Thymus (tissue), 11 donors: ENCODE data around the gene RPS6KB2. TPM values are rescaled to one million over a fixed set of nuclear protein-coding genes. Genes with fewer than 3 reads are reported as not detected.

Source experiments
- DNase-seq, 9 donors: peaks; one replicate each; pipeline ENCODE4 v3.0.0-alpha.2; 2013; ENCODE audit warnings: low spot score in 9 of 9, low read depth in 6 of 9, missing footprints in 1 of 9
- H3K27ac ChIP-seq, 2 donors: one replicate each; pipeline ENCODE4 v1.5.1; 2013; ENCODE audit warnings: control low read depth in 1 of 2, low read depth in 1 of 2, low read length in 1 of 2, mild to moderate bottlenecking in 1 of 2, moderate library complexity in 1 of 2
- H3K27me3 ChIP-seq, 2 donors: one replicate each; pipeline ENCODE4 v1.5.1; 2013; ENCODE audit warnings: low read length in 1 of 2; ENCODE audit not compliant: control insufficient read depth in 2 of 2, insufficient read depth in 1 of 2
- H3K36me3 ChIP-seq, 2 donors: one replicate each; pipeline ENCODE4 v1.5.1; 2013; ENCODE audit warnings: low read length in 1 of 2, mild to moderate bottlenecking in 1 of 2, moderate library complexity in 1 of 2; ENCODE audit not compliant: control insufficient read depth in 2 of 2, insufficient read depth in 2 of 2
- H3K4me1 ChIP-seq, 2 donors: one replicate each; pipeline ENCODE4 v1.5.1; 2013; ENCODE audit warnings: low read length in 2 of 2; ENCODE audit not compliant: control insufficient read depth in 2 of 2, insufficient read depth in 2 of 2
- H3K4me3 ChIP-seq, 2 donors: one replicate each; pipeline ENCODE4 v1.5.1; 2013; ENCODE audit warnings: low read length in 2 of 2, control low read depth in 1 of 2, mild to moderate bottlenecking in 1 of 2
- H3K9me3 ChIP-seq, 2 donors: one replicate each; pipeline ENCODE4 v1.5.1; 2013; ENCODE audit warnings: low read length in 1 of 2, mild to moderate bottlenecking in 1 of 2; ENCODE audit not compliant: control insufficient read depth in 2 of 2, insufficient read depth in 1 of 2
- WGBS: extraction: QIAGEN DNeasy Blood & Tissue Kit; methylation state at CpG from one replicate; pipeline ENCODE4 v1.1.7; 2013; 5-methylcytosine and 5-hydroxymethylcytosine counted together
- polyA plus RNA-seq: library from polyadenylated mRNA; stranded (reverse); fragments of 200-250 nt; gene quantifications from one replicate; pipeline ENCODE4 v1.2.3, GENCODE V29; 2013
- total RNA-seq: library from RNA; stranded (reverse); fragments of 120-200 nt; gene quantifications from one replicate; pipeline ENCODE4 v1.2.4, GENCODE V29; 2013
- donor health status: healthy.

Gene RPS6KB2
- total and polyA plus RNA-seq, 2 donors, result 50.1 to 76.8 TPM

DNA sequence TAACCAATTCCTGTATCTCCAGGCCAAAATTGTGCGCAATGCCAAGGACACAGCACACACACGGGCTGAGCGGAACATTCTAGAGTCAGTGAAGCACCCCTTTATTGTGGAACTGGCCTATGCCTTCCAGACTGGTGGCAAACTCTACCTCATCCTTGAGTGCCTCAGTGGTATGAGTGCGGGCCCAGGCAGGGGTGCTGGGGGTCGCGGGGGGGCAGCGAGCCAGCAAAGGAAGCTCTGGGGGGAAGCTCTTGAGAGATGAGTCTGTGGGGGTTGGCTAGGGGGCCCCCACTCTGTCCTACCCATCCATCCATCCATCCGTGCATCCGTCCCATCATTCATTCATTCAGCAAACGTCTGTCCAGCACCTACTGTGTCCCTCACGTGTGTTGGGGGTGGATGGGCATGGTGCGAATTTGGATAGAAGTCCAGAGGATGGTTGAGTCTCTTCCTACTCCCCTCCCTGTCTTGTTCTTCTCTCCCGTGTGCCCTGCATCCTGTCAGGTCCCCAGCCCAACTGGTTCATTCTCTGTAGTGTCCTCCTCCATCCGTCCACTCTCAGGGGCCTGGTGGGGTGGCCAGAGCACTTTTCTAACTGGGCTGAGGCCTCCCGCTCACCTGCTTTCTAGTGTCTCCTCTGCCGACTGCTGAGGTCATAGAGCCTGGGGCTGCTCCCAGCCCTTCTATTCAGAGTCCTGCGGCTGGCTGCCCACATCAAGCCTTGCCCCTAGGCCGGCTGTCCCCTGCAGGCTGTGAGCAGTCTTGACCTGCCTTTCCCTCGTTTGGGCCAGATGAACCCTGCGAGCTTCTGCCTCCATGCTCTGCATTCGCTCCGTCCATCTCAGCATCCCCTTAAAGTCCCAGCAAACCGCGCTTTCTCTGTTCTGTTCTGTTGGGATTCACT lies 3.3 kb downstream of the RPS6KB2 start:
- H3K4me1 ChIP-seq, result peaks cover 34 to 73% of the 10 kb centered on the region in 2 donors
- H3K27ac ChIP-seq, result no peak overlapping the region

DNA sequence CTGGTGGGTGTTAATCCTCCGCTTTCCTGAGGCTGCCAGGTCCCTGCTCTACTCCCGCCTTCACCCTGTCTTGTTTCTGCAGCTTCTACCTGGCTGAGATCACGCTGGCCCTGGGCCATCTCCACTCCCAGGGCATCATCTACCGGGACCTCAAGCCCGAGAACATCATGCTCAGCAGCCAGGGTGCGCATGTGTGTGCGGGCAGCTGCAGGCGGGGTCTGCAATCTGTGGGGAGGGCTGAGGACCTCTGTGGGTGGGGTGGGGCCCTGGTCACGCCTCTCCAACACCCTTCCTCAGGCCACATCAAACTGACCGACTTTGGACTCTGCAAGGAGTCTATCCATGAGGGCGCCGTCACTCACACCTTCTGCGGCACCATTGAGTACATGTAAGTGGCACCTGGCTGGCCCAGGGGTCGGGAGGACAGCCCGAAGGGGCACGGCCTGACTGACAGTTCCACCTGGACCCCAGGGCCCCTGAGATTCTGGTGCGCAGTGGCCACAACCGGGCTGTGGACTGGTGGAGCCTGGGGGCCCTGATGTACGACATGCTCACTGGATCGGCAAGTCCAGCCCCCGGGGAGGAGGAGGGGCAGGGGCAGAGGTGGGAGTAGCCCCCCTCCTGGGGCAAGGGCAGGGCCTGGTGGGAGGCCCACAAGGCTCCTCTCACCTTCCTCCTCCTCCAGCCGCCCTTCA lies 4.5 kb downstream of the RPS6KB2 start:
- no peak overlapping the region for H3K4me3 ChIP-seq
- H3K4me1 ChIP-seq, result peaks cover 35 to 73% of the 10 kb centered on the region in 2 donors
- H3K9me3 ChIP-seq, result peaks cover 0 to 4% of the 10 kb centered on the region in 2 donors
- H3K27ac ChIP-seq, result peak overlapping the region; percentile 25 to 30
- peaks cover 60 to 67% of the 10 kb centered on the region in 2 donors for H3K36me3 ChIP-seq
- no peak for DNase-seq
- no peaks in the 10 kb centered on the region for H3K27me3 ChIP-seq
- 94% methylated on average over 22 of the region's 22 CpGs for WGBS

More for the DNA sequence above, 3.3 kb downstream of the RPS6KB2 start:
- H3K36me3 ChIP-seq, result peaks cover 60 to 66% of the 10 kb centered on the region in 2 donors
- H3K9me3 ChIP-seq, result peaks cover 0 to 10% of the 10 kb centered on the region in 2 donors
- 97% methylated on average over 24 of the region's 24 CpGs for WGBS
- no peak for DNase-seq
- H3K27me3 ChIP-seq, result no peaks in the 10 kb centered on the region
- no peak overlapping the region for H3K4me3 ChIP-seq

DNA sequence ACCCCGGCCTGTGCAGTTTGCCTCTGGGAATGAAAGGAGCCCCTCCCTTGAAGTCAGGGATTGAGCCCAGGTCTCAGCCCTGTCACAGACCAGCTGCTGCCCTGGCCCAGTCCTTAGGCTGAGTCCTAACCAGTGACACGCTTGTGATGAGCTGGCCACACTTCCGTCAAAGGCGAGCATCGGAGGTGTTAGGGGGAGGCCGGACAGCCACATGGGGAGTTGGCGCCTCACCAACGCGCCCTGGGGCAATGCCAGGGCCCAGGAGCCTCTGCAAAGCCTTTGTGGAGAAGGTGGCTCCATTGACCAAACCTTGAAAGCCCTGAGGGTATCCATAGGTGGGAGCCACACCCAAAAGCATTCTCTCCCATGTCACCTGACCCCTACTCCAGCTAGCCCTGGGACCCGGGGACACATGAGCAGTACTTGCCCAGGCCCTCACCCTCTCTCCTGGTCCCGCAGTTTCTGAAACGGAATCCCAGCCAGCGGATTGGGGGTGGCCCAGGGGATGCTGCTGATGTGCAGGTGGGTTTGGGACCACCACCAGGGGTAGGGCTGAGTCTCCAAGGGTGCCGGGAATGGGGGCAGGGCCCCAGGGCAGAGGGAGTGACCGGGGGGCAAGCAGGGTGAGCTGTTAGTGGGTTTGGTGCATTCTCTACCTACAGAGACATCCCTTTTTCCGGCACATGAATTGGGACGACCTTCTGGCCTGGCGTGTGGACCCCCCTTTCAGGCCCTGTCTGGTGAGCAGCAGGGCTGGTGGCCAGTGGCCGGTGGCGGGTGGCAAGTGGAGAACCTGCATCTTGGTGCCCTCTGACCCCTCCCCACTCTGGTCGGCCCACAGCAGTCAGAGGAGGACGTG lies 5.5 kb downstream of the RPS6KB2 start:
- H3K4me1 ChIP-seq, result peaks cover 44 to 80% of the 10 kb centered on the region in 2 donors
- no peaks in the 10 kb centered on the region for H3K27me3 ChIP-seq
- 95% methylated on average over 22 of the region's 22 CpGs for WGBS
- DNase-seq, result no peak
- H3K9me3 ChIP-seq, result peaks cover 0 to 4% of the 10 kb centered on the region in 2 donors
- H3K36me3 ChIP-seq, result peaks cover 60 to 67% of the 10 kb centered on the region in 2 donors
- no peak overlapping the region for H3K4me3 ChIP-seq
- H3K27ac ChIP-seq, result peak overlapping the region in 1 of 2 donors; percentile 14

DNA sequence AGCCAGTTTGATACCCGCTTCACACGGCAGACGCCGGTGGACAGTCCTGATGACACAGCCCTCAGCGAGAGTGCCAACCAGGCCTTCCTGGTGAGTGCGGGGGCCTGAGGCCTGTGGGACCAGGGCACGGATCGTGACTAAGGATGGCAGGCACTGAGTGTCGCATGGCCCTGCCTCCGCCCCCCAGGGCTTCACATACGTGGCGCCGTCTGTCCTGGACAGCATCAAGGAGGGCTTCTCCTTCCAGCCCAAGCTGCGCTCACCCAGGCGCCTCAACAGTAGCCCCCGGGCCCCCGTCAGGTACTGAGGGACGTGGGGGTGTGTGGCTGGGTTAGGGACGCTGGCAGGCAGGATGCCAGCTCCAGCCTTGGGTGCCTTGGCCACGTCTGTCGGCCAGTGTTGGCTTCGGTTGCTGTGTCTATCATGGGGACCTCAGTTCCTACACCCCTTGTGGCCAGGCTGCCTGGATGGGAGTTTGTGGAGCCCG lies 6.1 kb downstream of the RPS6KB2 start:
- no peak for DNase-seq
- peak overlapping the region; percentile 22 to 94 for H3K27ac ChIP-seq
- no peak overlapping the region for H3K4me3 ChIP-seq
- peaks cover 46 to 80% of the 10 kb centered on the region in 2 donors for H3K4me1 ChIP-seq
- 91% methylated on average over 23 of the region's 23 CpGs for WGBS
- H3K9me3 ChIP-seq, result peaks cover 0 to 4% of the 10 kb centered on the region in 2 donors
- peaks cover 64 to 68% of the 10 kb centered on the region in 2 donors for H3K36me3 ChIP-seq
- no peaks in the 10 kb centered on the region for H3K27me3 ChIP-seq

DNA sequence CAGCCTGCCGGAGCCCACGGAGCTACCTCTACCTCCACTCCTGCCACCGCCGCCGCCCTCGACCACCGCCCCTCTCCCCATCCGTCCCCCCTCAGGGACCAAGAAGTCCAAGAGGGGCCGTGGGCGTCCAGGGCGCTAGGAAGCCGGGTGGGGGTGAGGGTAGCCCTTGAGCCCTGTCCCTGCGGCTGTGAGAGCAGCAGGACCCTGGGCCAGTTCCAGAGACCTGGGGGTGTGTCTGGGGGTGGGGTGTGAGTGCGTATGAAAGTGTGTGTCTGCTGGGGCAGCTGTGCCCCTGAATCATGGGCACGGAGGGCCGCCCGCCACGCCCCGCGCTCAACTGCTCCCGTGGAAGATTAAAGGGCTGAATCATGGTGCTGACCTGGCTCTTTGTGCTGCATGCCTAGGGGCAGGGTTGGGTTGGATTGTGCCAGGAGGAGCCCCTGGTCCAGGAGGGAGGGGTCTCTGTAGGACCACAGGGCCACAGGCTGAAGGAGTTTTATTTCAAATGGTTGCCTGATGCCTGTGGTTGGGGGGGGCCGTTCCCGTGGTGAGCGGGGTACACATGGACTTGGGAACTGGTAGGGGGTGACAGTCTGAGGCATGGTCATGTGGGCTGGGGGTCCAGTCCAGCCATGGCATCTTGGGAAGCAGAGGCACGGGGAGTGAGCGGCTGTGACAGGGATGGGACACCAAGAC lies 6.9 kb downstream of the RPS6KB2 start:
- WGBS, result 85% methylated on average over 26 of the region's 26 CpGs
- Histone ChIP-seq H3K27me3 (no peaks in the 10 kb centered on the region), H3K4me1 (peaks cover 47 to 81% of the 10 kb centered on the region in 2 donors), H3K4me3 (peak overlapping the region; percentile 91 to 96), H3K9me3 (peaks cover 0 to 6% of the 10 kb centered on the region in 2 donors), H3K36me3 (peaks cover 59 to 64% of the 10 kb centered on the region in 2 donors), H3K27ac (peak overlapping the region; percentile 20 to 94)
- no peak for DNase-seq

DNA sequence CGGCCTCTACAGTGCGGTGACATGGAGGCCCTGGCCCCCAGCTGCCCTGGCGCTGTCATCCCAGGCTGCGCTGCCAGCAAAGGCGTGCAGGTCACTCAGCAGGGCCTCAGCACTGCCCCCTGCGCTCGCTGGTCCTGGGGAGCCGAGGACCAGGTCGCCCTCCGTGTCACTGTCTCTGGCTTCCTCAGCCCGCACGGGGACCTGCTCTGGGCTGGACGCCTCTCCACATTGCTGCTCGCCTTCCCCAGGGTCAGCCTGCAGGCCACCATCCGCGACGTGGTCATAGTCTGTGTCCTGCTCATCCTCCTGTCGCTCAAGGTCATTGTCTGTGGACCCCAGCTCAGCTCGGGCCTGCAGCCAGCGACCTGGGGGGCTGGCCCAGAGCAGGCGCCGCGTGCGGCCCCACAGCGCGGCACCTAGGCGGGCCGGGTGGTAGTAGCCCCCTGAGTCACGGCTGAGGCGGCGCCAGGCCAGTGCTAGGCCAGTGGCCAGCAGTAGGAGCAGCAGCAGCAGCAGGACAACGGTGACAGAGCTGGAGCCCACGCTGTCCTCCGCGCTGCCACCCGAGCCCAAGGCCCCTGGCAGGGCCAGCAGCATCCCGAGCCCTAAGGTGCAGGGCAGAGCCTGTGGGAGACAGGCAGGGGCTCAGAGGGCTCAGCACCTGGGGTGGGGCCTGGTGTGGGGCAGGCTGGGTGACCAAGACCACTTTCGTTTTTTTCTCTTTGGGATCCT lies 7.6 kb downstream of the RPS6KB2 start:
- peaks cover 58 to 63% of the 10 kb centered on the region in 2 donors for H3K36me3 ChIP-seq
- no peaks in the 10 kb centered on the region for H3K27me3 ChIP-seq
- H3K9me3 ChIP-seq, result peaks cover 0 to 6% of the 10 kb centered on the region in 2 donors
- H3K4me3 ChIP-seq, result peak overlapping the region; percentile 91 to 96
- H3K4me1 ChIP-seq, result peaks cover 48 to 84% of the 10 kb centered on the region in 2 donors
- no peak for DNase-seq
- WGBS, result 92% methylated on average over 38 of the region's 38 CpGs
- H3K27ac ChIP-seq, result peak overlapping the region; percentile 90 to 94

DNA sequence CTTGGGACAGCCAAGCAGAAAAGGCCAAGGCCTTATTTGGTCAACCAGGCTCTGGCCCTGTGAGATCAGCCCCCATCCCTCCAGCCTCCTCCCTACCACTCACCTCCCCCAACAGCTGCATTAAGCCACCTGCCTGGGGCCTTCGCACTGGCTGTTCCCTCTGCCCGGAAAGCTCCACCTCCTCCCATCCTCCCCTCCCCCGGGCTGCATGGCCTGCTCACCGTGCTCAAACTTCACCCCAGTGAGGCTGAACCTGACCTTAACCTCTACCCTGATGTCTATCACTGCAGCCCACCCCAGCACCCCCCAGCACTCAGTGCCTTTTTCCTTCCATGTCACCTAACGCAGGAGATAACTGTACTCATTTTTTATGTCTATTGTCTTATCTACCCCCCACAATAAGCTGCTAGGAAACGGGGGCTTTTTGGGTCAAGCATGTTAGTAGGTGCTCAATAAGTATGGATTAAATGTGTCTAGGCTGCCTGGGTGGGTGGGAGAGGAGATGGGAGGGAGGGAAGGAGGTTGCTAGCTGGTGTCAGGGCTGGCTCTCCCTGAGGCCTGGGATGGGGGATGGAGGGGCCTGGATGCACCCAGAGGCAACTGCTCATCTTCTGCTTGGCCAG lies 8.3 kb downstream of the RPS6KB2 start:
- Histone ChIP-seq H3K9me3 (peaks cover 0 to 6% of the 10 kb centered on the region in 2 donors), H3K36me3 (peaks cover 54 to 63% of the 10 kb centered on the region in 2 donors), H3K27ac (peak overlapping the region; percentile 90 to 94), H3K4me3 (peak overlapping the region; percentile 91 to 96), H3K27me3 (no peaks in the 10 kb centered on the region), H3K4me1 (peaks cover 53 to 82% of the 10 kb centered on the region in 2 donors)
- 4% methylated on average over 6 of the region's 6 CpGs for WGBS
- peak in 6 of 9 donors; percentile 66 to 88 (median 76) for DNase-seq
